HT-29 (cell line): Measurements from ENCODE around the gene DDR2. TPM values are rescaled to one million over a fixed set of nuclear protein-coding genes. Genes with fewer than 3 reads are reported as not detected.

Experiments used
- DNase-seq: peaks from one replicate; pipeline ENCODE4 v3.0.0-alpha.2; 2015; ENCODE audit warnings: low spot score
- total RNA-seq: library from RNA; depleted of rRNA; stranded (reverse); fragments of >200 nt; shearing (Covaris generic); gene quantifications from 2 replicates; pipeline ENCODE4 v1.2.3, GENCODE V29; 2014

The DDR2 gene
- total RNA-seq, 1 experiment from 2014 or later, result 0.05 TPM

DNA sequence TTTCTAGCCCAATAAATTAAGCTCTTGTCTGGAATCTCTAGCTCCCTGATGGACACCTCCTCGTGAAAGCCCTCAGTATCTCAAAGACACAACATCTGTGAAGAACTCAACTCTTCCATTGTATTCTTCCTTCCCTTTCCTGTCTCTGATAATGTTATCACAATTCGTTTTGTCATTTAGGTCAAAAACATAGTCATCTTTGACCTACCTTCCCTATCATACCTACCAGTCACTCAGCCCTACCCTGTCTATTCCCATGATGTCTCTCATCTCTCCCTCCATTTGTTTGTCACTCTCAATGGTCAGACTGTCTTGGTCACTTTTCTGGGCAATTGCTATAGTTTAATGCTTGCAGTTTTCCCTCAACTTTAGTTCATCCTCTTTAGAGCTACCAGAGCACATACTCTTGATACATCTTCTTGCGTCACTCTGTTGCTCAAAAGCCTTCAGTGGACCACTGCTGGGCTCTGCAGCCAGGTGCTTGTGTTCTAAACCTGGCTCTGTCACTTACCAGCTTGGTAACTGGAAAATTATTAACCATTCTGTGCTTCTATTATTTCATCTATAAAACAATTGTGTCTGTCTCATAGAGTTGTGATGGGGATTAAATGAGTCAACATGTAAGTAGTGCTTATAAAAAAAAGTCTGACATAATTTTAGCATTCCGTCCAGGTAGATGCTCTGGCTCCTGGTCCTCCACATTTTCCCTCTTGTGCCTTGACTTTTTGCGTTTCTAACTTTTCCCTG, 39.6 kb downstream of the DDR2 start:
- DNase-seq, result no peak

DNA sequence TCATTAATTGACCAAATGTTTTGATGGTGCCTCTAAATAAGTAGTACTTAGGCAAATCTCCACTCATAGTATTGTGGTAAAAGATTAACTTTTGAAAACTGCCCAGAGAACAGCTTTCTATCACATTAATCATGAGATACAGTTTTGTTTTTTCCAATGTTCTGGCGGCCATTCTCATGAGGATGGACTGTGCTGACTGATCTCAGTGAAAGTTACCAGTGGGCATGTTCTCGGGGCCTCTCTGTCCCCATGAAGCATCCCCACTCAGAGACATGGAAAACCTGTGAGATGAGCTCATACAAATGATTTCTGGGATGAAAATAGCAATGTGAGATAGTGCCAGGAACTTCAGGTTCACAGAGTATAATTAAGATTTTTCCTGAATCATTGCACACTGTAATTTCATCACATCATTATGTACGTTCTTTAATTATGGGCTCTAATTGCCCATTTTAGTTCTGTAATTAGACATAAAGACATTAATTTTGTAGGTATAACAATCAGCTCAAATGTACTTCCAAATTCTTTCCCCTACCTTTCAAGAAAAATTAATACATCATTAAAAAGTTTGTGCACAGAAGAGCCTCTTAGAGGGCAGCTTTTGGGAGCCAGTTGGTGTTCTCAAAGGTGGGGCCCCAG, 40.5 kb downstream of the DDR2 start:
- DNase-seq, result no peak

DNA sequence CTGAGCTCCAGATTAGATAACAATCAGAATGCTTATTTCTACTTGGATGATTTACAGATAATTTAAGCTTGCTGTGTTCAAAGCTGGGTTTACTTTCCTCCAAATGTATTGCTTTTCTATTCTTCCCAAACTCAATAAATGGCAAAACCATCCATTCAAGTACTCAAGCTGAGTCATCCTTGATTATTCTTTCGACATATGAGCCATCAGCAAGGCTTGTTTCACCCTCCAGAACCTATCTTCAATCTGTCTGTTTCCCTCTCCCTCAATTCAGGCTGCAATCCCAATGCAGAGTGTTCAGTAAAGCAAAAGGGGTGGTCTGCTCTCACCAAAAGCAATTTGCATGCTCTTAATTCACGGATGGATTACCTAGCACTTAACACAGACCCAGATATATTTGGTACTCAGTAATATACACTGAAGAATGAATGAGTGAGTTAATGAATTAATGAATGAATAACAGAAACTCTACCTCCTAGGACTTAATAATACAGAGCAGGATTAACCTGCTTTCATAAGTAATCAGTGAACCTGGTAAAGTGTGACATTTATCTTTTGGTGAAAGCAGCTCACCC, 41.9 kb downstream of the DDR2 start:
- DNase-seq, result no peak

DNA sequence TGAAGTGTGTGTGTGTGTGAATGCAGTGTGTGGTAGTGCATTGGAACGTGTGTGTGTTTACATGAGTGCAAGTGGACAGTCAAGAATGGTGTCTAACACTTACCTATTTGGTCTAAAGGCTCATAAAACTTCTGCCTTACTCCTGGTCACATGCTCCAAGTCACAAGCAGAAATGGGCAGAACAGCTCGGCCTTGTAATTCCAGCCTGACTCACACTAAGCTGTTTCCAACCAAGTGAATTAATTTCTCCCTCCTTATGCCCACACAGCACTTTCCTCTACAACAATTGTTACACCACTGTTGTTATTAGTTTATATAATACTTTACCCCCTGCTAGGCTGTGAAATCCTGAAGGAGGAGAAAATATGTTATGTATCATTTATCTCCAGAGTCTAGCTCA, 43.8 kb downstream of the DDR2 start:
- no peak for DNase-seq

DNA sequence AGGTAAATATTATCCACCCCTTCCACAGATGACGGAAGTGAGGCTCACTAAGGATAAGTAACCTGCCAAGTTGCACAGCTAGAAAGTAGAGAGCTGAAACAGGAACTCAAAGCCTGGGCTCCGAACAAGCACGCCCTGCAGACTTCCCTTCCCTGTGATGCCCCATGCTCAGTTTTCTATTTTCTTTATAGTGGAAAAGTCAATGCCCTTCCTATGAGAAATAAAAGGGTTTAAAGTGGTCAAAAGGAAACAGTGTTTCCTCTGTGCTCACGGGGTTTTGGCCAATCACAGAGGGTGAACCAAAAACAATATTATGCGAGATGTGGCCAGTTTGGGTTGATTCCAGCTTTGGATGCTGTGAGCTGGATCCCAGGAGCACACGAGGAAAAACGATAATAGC, 44.5 kb downstream of the DDR2 start:
- DNase-seq, result no peak

DNA sequence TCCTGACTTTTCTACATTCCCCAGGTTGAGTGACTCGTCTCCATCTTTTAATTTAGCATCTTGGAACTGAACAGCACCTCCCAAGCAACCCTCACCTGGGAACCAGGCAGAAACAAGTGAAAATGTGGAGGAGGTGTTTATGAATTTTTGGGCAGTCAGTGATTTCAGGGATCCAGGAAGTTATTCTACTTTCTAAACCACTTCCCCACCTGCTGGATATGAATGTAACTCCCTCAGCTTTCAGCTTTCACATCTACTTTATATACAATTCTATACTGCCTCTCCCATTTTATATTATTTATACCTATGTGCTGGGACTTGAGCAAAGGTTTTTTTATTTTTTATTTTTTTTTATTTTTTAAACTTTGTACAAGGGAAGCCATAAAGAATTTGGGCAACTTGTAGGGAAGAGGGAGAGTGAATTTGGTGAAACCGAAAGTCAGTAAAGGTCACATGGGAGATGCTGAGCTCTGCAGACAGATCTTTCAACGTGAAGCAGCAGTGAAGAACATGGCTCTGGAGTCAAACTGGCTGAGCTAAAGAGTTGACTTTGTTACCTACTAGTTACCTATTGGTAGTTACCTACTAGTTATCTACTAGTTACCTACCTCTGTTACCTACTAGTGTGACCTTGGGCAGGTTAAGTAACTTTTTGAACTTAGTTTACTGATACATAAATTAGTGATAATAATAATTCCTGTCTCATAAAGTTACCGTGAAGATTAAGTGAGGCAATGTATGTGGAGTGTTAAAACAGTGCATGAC, 45.5 kb downstream of the DDR2 start:
- no peak for DNase-seq

DNA sequence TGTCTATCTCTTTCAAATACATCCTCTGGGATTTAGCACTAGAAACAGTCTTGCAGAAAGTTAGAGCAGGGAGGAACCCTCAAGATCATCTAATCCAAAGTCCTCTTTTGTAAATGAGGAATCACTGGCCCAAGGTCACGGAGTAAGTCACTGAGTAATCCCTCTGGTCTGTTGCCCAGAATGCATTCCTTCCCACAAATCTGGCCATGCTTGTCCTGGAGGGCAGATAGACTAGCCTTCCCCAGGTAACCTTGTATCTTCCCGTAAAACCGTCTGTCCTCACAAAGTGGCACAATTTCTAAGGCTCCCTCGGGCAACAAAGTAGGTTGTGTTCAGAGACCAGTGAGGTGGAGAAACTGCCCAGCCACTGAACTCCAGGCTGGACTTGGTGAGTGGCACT, 46.2 kb downstream of the DDR2 start:
- DNase-seq, result no peak

DNA sequence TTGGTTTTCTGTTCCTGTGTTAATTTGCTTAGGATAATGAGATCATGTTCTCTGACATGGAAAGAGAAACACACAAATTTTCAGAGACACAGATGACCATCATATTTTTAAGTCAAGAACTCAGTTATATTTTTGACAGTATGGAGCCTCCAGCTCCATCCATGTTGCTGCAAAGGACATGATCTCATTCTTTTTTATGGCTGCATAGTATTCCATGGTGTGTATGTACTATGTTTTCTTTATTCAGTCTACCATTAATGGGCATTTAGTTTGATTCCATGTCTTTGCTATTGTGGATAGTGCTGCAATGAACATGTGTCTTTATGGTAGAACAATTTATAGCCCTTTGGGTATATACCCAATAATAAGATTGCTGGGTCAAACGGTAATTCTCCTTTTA, 47.0 kb downstream of the DDR2 start:
- no peak for DNase-seq

DNA sequence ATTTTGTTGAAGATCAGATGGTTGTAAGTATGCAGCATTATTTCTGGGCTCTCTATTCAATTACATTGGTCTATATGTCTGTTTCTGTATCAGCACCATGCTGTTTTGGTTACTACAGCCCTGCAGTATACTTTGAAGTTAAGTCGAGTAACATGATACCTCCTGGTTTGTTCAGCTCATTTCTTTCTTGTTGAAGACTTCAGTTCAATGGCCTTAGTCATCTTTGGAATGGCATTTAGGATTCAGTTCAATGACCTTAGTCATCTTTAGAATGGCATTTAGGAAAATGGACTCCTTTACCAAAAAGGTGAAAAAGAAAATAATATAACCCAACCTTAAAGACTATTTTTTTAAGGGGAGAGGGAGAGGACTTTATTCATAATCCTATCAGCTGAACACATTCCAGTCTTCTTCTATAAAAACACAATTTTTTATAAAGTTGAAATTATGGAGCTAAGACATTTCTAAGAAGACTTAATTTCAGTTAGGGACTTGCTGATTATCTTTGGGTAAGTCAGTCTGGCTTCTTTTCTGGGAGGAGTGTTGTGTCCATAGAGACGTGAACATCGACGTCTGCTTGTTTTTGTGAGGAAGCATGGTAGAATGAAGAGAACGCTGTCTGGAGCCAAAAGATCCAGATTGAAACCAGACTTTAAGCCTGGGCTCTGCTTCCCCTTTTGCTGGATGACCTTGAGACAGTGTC, 48.3 kb downstream of the DDR2 start:
- DNase-seq, result no peak

DNA sequence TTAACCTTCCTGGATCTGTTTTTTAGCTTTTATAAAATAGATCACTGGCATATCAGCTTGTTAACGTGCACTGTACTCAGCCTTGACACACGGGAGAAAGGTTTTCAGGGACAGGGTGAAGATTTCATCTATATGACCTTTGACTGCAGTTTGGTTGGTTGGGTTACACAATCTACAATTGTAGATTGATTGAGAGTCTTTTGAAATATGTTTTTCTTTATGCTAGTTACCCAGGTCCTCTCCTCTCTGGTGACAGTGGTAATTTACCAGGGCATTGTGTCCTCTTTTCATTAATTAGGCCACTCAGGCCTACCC, 48.8 kb downstream of the DDR2 start:
- DNase-seq, result no peak

DNA sequence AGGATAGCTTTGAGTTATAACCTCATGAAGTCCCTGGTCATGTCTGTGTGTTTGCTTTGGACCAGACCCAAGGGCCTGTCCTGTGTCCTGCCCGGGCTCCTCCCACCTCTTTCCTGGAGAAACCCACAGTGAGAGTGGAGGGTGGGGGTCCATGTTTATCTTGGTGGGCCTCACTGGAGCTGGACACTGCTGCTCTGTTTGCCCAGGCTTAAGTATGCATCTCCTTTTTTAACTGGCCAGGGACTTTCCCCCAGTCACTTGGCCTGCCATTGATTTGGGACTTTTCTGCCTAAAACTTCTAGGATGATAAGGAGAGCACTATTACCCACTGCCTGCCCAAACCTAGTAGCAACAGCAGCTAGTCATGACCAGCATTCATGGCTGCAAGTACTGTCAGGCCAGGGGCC, 49.8 kb downstream of the DDR2 start:
- no peak for DNase-seq

DNA sequence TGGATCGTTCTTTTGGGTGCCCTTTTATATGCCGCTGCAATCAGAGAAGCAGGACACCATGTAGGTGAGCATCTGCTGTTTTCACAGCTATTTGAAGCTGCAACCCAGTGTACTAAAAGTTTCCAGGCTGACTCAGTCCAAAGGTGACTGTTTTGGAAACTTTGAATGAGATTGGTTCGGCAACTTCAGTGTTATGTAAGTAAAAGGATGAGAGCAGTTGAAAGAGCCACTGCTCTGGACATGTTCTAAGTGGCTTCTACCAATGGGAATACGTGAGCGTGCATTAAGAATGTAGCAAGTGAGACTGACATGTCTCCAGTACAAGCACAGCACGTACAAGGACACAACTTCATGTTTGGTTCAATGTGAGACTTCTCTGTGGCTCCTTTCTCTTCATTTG, 55.6 kb downstream of the DDR2 start:
- DNase-seq, result no peak

DNA sequence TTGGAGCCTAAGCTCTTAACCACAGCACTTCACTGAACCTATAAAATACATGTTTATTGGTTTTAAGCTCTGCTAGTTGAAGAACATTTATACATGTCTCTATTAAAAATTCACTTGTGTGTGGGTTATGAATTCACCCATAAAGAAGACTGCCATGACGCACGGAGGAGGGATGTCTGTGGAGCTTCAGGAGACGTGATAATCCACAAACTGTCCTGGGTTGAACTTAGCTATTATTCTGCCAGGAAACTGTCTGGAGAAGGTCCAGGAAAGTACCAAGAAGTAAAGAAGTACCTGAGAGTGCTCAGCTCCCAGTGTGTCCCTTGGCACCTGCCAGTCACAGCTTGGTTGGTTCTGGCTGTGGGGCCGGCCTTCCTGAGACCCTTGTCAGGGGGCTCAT, 56.3 kb downstream of the DDR2 start:
- DNase-seq, result no peak

DNA sequence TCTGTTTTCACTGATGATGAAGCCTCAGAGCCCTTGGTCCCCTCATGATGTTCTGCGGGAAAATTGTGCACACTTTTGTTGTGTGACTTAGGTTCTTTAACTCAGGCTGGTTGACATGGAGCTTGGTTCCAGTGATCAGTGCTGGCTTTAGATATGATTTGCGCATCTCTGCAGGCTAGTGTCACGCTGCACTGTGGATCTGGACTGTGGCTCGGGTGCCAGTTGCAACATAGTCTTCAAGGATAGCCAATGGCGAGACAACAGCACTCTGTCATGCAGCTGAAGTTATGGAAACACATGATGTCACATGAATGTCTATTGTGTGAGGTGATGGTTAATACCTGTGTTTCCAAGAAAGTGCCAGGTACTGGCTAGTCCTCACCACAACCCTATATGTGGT, 56.7 kb downstream of the DDR2 start:
- no peak for DNase-seq

DNA sequence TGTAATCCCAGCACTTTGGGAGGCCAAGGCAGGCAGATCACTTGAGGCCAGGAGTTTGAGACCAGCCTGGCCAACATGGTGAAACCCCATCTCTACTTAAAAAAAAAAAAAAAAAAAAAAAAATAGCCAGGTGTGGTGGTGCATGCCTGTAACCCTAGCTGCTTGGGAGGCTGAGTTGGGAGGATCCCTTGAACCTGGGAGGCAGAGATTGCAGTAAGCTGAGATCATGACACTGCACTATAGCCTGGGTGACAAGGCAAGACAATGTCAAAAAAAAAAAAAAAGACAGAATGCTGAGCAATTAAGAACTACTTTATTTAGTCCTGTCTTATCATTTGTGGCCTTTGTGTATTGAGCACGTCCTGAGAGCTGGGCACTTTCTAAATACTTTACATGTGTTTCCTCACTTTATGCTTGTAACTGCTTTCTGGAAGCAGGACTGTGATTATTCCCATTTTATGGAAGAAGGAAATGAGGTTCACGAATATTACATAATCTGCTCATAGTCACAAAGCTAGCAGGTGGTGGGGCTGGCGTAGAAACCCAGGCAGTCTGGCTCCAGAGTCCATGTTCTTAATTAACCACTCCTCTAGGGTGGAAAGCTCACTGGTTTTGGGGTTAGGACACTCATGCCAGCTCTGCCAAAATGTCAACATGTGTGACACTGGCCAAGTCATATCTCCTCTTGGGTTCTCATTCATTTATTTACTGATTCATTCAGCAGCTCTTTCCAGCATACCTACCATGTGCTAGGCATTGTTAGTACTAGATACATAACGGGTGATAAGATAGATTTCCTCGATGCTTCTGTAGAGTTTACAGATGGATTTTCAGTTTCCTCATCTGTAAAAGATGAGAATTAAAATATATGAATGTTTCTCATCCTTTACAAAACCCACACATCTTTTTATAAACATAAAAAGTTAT, 57.7 kb downstream of the DDR2 start:
- DNase-seq, result no peak

DNA sequence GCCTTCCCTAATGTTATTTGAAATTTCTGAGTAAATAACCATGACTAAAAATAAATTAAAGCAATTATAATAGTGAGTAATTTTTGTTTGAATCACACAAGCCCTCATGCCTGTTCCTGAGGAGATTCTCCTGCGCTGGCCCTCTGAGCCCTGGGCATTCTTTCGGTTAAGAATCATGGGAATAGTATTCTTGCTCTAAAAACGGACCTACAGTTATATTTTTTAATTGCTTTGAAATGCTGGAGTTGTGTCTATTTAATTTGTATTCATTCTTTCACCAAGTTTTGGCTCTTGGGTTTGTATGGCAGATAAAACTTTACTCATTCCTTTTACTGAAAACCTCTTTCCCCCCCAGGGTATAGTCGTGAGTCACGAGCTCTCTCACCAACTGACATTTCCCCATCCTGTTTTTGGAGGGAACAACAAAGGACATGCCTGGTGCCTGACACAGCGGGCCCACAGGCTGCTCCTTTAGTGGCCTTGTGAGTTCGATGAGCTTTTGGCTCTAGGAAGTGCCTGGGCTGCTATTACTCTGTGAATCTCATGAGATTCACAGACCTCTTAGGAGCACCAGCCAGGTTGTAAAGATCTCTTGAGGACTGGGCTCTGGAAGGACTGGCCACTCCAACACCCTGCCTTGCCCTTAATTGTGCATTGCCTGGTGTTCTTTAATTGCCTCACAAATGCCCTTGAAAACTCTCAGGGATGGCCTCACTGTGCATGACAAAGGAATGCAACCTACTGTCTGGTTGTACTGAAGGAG, 58.6 kb downstream of the DDR2 start:
- DNase-seq, result no peak

DNA sequence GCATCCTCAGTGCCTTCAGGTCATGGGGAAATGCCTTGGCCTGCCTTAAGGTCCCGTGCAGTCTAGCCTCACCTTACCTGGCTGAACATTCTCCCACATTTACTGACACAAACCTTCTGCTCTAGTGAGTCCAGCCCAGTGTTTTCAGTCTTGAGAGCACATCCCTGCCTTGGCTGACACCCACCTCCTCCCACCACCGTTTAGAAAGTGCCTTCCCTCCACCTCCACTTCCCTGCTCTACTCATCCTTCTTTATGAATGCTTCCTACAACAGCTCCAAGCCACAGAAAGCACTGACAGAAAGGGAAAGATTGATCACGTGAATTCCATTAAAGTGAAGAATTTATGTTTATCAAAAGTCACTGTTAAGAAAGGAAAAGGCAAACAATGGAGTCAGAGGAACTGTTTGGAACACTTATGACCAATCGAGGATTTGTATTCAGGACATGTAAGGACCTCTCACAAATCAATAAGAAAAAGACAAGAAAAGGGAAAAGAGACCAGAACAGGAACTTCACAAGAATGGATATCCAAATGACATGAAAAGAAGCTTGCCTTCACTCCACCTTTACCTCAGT, 59.8 kb downstream of the DDR2 start:
- DNase-seq, result no peak

DNA sequence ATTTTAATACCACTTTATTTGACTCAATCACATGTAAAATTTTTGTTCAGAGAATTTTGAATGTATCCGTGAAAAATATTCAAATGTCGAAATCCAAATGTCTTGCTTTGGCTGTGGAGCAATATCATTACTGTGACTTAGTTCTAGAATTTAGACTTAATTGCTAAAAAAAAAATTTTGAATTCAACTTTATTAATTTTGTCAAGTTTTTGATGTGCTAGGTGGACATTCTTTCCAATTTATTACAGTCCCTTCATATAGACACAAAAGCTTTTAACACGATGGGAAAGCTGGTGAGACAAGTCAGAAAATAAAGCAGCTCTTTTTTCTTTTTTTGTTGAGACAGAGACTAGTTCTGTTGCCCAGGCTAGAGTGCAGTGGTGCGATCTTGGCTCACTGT, 62.6 kb downstream of the DDR2 start:
- no peak for DNase-seq

DNA sequence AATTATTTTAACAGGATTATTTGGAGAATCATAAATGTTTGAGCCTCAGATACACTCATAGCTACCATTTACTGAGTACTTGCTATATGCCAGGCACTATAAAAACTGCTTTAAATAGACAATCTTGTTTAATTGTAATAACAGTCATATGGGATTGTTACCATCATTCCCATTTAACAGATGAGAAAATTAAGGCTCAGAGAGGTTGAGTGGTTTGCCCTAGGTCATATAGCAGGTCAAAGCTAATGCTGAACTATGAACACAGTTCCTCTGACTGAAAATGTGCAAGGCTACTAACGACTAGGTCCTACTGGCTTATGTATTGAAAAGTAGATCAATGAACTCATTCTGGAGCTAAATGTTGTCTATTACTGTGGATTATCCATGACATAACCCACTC, 63.4 kb downstream of the DDR2 start:
- no peak for DNase-seq
